Mesodermal cell (in vitro differentiated cells): ENCODE data around the gene ENGASE.

ENCODE experiments used
- H3K27ac ChIP-seq: 2 replicates; pipeline ENCODE4 v1.7.0; 2013; ENCODE audit warnings: mild to moderate bottlenecking, low read depth, low read length, moderate library complexity; ENCODE audit not compliant: severe bottlenecking
- H3K36me3 ChIP-seq: 2 replicates; pipeline ENCODE4 v1.7.1; 2013; ENCODE audit warnings: mild to moderate bottlenecking, low read length, moderate library complexity; ENCODE audit not compliant: control insufficient read depth, insufficient read depth
- H3K4me1 ChIP-seq: one replicate; pipeline ENCODE4 v1.7.1; 2013; ENCODE audit warnings: mild to moderate bottlenecking, low read length; ENCODE audit not compliant: insufficient read depth, control insufficient read depth, poor library complexity, severe bottlenecking
- H3K4me3 ChIP-seq: 2 replicates; pipeline ENCODE4 v1.7.0; 2013; ENCODE audit warnings: low read length, control low read depth, mild to moderate bottlenecking; ENCODE audit not compliant: insufficient read depth, poor library complexity, severe bottlenecking; ENCODE audit errors: extremely low read depth
- H3K9me3 ChIP-seq: 2 replicates; pipeline ENCODE4 v1.7.1; 2013; ENCODE audit warnings: mild to moderate bottlenecking, low read length, moderate library complexity; ENCODE audit not compliant: control insufficient read depth
- WGBS, 2 experiments: methylation state at CpG; one replicate each; pipeline ENCODE4 v1.1.5; 2013; ENCODE audit warnings: missing lambda C conversion rate in 2 of 2; ENCODE audit not compliant: insufficient coverage in 2 of 2; 5-methylcytosine and 5-hydroxymethylcytosine counted together

Gene ENGASE

GRCh38 chr17:79082311-79083190 lies 7.9 kb downstream of the ENGASE start:
- H3K36me3 ChIP-seq, result peaks cover 41% of the 10 kb centered on the region
- no peaks in the 10 kb centered on the region for H3K9me3 ChIP-seq

DNA sequence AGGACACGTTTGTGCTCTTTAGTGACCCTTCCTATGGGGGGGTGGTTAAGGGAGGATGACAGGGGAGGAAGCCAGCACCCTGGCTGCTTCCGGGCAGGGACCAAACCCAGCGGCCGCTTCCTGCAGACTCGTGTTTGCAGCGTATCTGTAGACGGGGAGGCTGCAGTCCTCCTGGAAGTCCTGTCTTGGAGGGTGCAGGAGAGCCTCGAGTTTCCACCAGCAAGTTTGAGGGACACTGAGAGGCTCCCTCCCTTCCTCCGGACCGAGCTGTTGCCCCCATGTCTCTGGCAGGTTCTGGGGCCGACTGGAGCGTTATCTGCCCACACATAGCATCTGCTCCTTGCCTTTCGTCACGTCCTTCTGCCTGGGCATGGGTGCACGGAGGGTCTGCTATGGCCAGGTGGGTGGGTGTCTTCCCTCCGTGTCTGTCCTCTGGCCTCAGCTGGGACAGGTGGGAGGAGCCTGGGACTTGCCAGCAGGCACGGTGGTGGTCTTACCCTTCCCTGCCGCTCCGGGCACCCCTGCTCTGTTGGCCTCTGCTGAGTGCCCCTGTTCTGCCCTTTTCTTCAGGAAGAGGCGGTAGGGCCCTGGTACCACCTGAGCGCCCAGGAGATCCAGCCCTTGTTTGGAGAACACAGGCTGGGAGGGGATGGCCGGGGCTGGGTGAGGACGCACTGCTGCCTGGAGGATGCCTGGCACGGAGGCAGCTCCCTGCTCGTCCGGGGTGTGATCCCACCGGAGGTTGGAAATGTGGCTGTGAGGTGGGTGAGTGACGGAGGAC lies 8.8 kb downstream of the ENGASE start:
- WGBS, 2 experiments, result 90 to 92% methylated on average over 24 to 26 of the region's 28 CpGs
- H3K4me3 ChIP-seq, result no peak overlapping the region
- no peaks in the 10 kb centered on the region for H3K4me1 ChIP-seq
- peaks cover 38% of the 10 kb centered on the region for H3K36me3 ChIP-seq
- H3K27ac ChIP-seq, result no peak overlapping the region
- no peaks in the 10 kb centered on the region for H3K9me3 ChIP-seq

More at GRCh38 chr17:79082311-79083190, 7.9 kb downstream of the ENGASE start:
- no peak overlapping the region for H3K27ac ChIP-seq
- no peak overlapping the region for H3K4me3 ChIP-seq
- WGBS, 2 experiments, result 71 to 80% methylated on average over 20 to 26 of the region's 41 CpGs
- no peaks in the 10 kb centered on the region for H3K4me1 ChIP-seq

GRCh38 chr17:79084291-79085153 lies 9.9 kb downstream of the ENGASE start:
- no peaks in the 10 kb centered on the region for H3K9me3 ChIP-seq
- no peak overlapping the region for H3K4me3 ChIP-seq
- peaks cover 33% of the 10 kb centered on the region for H3K36me3 ChIP-seq
- H3K27ac ChIP-seq, result no peak overlapping the region
- H3K4me1 ChIP-seq, result no peaks in the 10 kb centered on the region
- 93% methylated on average over 23 to 24 of the region's 31 CpGs for WGBS, 2 experiments

GRCh38 chr17:79085154-79085920 lies 10.7 kb downstream of the ENGASE start:
- no peak overlapping the region for H3K4me3 ChIP-seq
- H3K9me3 ChIP-seq, result no peaks in the 10 kb centered on the region
- peaks cover 28% of the 10 kb centered on the region for H3K36me3 ChIP-seq
- WGBS, 2 experiments, result 95% methylated on average over 17 to 25 of the region's 30 CpGs
- H3K4me1 ChIP-seq, result no peaks in the 10 kb centered on the region
- H3K27ac ChIP-seq, result no peak overlapping the region

- Histone ChIP-seq H3K9me3 (no peaks in the 10 kb centered on the region), H3K27ac (no peak overlapping the region), H3K4me1 (no peaks in the 10 kb centered on the region), H3K36me3 (peaks cover 21% of the 10 kb centered on the region), H3K4me3 (no peak overlapping the region)
- WGBS, 2 experiments, result 91 to 95% methylated on average over 19 to 25 of the region's 28 CpGs
Measured at GRCh38 chr17:79085921-79086551, 11.4 kb downstream of the ENGASE start.

DNA sequence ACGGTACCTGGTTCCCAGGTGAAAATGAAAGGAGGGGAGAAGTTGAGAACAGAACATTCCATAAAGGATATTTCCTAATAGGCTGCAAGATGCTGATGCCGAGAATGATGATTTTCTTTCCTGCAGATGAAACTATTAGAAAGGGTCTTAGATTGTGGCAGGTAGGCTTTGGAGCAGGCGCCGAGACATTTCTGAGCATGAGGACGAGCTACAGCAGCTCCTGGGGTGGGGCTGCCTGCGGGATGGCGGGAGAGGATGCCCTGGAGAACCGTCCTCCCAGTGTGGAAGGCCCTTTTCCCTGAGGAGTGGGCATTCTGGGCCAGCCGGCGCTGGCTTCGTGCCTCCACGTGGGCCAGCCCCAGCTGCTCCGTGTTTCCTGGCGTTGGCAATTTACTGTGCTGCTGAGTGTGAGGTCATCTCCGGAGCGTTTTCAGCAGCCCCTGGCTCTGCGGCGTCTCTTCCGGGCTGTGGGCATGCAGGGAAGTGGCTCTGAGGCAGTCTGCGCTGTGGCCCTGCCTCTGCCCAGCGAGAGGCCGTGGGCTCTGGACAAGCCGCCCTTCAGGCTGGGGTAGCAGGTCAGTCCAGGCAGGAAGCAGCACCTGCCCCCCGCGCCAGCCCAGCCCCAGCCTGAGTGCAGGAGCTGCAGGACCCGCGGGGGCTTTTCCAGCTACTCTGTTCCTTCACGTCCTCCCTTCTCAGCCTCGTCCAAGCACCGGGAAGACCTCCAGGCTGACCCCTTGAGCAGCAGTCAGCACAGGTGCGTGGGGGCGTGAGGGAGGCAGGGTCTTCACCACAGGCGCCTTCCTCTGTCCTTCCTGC lies 12.2 kb downstream of the ENGASE start:
- Histone ChIP-seq H3K27ac (no peak overlapping the region), H3K4me1 (no peaks in the 10 kb centered on the region)
- 93 to 94% methylated on average over 28 to 32 of the region's 33 CpGs for WGBS, 2 experiments

GRCh38 chr17:79087428-79088143 lies 13.0 kb downstream of the ENGASE start:
- Histone ChIP-seq H3K9me3 (no peaks in the 10 kb centered on the region), H3K4me3 (no peak overlapping the region), H3K36me3 (peaks cover 17% of the 10 kb centered on the region), H3K27ac (no peak overlapping the region), H3K4me1 (no peaks in the 10 kb centered on the region)
- 51 to 59% methylated on average over 7 to 11 of the region's 12 CpGs for WGBS, 2 experiments

More for the DNA sequence above, 12.2 kb downstream of the ENGASE start:
- no peaks in the 10 kb centered on the region for H3K9me3 ChIP-seq
- H3K36me3 ChIP-seq, result peaks cover 21% of the 10 kb centered on the region
- H3K4me3 ChIP-seq, result no peak overlapping the region

DNA sequence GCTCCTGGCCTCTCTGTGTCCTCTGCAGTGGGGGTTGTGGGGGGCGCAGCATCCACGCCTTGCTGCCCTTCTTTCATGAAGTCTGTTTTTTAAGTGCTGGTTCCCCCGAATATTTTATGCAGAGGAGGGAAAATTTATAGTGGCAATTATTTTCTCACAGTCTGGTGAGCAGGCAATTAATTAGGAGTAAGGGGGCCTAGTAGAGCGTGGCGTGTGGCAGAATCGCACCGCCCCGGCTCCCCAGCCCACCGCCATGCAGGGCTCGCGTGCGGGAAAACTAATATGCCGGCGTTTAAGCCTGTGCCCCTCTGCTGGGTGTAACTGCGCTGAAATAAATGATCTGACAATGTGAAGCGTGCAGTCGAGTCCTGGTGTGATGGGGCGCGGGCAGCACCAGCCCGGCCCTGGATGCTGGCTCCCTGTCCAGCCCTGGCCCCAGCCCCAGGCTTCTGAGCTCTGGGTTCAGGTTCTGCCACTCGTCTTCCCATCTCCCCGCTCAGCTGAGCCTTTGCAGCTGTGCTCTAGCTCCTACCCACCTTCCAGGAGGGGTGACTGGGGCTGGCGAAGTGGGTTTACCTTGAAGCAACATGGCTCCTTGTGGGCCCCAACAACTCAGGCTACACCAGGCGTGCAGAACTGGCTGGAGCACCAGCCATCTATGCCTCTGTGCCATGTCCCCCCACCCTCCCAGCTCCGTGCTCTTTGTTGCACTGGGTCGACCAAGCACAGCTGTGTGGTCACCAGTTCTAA lies 13.8 kb downstream of the ENGASE start:
- H3K4me1 ChIP-seq, result no peaks in the 10 kb centered on the region
- H3K27ac ChIP-seq, result no peak overlapping the region
- H3K36me3 ChIP-seq, result peaks cover 14% of the 10 kb centered on the region
- no peaks in the 10 kb centered on the region for H3K9me3 ChIP-seq
- H3K4me3 ChIP-seq, result no peak overlapping the region
- WGBS, 2 experiments, result 89 to 96% methylated on average over 23 to 25 of the region's 26 CpGs
